RCC 7860 (cell line): ENCODE data around the gene STAT4.

Experiments
- DNase-seq: peaks from one replicate; pipeline ENCODE4 v3.0.0-alpha.2; 2015; ENCODE audit warnings: low spot score
- FAIRE-seq: peaks from 2 replicates; lab custom pipeline; 2012; peaks lifted over from hg19 to GRCh38; lab: Jason Lieb, UNC

STAT4 gene

DNA sequence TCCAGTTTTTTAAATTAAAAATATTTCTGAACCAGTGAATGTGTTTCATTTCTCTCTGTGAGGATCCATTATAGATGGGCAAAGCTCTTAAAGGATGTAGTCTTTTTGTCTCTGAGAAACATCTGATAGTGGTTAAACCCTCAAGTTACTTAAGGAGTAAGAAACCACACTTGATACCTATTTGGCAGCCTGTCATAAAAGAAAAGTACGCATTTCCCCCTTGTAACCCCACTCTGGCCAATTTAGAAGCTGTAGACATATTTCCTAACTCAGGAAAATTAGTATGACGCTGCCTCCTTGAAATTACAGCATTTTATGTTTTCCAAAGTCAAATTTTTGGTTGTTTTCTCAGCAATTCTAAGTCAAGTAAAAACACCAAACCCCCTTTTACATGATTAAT lies 2.0 kb downstream of the STAT4 start:
- no peak for FAIRE-seq
- no peak for DNase-seq

DNA sequence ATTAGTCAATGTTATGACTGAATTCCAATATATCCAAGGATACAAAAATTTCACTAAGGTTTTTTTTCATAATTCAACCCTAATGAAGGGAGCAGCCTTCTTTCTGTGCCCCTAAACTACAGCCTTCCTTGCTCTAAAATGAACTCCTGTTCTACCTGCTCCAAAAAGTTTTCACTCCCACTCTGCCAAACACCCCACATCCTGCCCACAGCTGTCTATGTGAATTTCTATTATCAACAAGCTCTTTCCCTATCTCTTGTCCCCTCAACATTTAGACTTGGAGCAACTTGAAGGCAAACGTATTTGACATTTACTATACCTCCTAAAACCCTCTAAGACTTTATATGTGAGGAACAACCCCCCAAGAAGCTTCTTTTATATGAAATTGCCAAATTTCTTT lies 2.5 kb downstream of the STAT4 start:
- no peak for FAIRE-seq
- DNase-seq = no peak

DNA sequence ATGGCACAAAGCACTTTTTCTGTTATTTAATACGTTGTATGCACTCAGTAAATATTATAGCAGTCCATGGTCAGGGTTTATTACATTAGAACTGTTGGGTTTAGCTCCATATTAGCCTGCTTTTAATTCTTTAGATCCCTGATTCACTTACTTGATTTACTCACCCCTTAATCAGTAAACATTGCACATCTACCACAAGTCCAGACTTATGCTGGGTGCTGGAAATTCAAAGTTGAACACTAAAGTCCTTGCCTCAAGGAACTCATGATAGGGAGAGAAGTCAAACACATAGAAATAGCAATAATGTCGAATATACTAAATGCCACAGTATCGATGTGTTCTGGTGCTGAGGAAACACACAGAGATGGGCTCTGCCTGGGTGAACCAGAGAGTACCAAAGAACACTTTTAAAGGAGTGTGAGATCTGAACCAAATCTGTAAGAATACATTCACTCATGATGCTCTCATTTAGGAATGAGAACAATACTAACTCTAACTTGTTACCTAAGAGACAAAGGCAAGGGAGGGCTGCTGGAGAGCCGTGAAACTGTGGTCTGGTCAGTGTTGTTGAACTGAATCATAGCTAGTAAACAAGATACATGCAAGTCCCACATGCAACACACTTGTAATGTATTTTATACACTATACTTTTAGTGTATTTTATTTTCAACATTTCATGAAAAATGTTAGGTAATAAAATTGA lies 4.9 kb downstream of the STAT4 start:
- no peak for DNase-seq
- no peak for FAIRE-seq

DNA sequence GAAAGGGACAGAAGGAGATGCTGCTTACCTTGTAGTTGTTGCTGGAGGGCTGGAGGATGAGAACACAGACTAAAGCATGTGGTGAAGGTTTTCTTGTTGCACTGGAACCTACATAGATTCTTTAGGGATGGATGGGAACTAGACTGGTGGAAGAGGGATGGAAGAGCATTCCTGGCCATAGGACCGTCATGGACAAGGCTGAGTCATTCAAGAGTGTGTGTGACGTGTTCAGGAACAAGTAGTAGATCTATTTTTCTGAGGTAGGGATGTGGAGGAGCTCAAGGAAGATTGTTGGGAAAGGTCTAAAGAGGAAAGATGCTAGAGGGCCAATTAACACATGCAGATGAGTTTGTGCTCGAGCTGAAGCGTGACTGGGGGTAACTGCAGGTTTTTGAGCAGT lies 6.6 kb downstream of the STAT4 start:
- DNase-seq = no peak
- FAIRE-seq = no peak

DNA sequence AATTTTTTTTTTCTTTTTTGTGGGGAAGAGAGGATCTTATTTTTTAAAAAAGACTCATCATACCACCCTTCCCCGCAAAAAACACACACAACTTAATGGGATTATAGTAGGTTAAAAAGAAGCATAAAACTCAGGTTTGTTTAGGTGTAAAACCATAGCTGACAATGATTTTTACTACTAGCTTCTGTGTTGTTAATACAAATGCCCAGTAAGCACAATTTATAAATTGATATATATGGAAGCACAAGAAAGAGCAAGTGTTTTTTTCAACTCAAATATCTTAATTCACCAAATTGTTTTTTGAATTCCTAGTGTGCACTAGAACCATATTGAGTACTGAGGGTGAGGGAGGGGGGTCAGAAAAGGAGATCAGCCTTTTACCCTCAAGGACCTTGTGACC lies 7.0 kb downstream of the STAT4 start:
- FAIRE-seq = no peak
- no peak for DNase-seq

DNA sequence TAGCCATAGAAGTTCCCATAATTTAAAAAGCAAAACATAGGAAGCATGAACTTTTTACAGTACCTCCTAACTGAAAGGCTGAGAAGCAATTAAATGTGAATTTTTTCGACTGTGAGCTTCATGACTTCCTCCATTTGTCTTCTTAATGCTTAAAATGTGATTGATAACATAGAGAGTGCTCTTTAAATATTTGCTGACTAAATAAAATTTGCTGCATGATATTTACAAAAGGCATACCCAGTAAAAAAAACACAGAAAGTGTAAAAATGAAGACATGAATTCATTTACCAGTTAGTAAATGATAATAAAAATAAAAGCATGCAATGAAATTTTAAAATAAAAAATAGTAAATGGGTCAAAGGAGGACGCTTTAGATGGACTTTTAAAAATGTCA lies 21.9 kb downstream of the STAT4 start:
- no peak for FAIRE-seq
- no peak for DNase-seq

DNA sequence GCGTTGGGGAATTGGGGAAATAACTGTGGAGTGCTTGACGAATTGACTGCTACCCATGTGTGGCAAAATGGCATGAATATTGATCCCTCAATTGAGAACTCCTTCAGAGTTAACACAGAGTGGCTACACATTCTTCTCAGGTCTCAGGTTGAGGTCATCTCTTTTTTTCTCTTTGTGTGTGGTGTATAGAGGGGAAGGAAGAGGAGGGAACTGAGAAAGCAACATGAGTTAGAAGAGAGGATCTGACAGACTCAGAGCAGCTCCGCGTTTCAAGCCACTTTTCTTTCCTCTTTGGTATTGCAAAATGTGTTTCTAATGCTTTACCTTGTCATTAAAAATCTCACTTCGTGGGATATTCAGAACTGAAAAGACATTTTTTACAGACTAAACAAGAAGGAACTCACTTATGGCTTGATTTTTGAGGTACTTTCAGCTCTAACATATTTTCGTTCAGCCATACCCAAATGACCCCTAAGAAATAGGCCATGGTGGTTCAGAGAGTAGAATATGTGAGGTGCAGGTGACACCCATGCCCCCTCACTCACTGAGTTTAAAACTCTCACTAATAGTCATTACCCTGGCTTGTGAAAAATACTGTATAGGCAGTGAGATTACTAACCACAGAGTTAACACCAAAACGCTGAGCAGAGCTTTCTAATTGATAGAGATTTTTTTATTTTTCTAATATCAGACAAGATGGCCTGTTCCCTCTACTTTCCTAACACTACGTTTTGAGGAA lies 22.5 kb downstream of the STAT4 start:
- no peak for DNase-seq
- FAIRE-seq = no peak

DNA sequence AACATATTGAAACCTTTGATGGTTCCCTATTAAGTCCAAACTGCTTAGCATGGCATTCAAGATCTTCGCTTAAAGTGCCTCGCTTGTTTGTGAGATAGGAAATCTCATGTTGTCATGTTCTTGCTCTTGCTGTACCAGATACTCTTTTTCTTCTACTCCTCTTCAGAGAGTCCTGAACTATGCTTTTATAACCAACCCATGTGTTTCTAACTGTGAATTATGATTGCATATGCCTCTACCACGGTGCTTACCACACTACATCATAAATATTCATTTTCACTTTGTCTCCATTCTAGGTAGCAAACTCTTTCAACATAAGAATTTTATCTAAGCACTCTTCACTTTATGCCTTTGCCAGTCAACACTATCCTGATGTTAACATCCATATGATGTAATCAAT lies 23.6 kb downstream of the STAT4 start:
- no peak for FAIRE-seq

DNA sequence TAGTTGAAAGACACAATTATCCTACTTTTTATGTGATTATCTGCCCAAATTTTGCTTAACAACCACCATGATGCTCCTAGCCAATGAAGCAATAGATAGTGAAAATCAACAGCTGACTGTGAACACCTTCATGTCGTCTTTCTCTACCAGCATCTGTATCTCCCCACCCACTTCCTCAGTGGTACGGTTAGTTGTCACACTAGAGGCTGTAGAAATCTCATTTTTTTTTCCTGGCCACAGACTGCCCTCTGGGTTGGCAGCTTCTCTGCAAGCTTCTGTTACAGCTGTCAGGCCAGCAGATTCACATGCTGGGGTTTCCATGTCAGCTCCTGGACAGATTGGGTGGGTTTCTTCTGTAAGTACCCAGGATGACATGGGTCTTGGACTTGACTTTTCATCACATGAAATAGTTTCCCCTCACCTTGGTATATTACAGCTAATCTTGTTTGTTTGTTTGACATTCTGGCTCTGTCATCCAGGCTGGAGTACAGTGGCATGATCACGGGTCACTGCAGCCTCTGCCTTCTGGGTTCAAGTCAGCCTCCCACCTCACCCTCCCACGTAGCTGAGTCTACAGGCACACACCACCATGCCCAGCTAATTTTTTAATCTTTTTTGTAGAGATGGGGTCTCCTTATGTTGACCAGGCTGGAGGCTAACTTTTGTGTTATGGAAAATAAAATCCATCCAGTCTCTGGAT lies 24.3 kb downstream of the STAT4 start:
- FAIRE-seq (no peak), DNase-seq (no peak)

More for the DNA sequence above, 23.6 kb downstream of the STAT4 start:
- DNase-seq = no peak

DNA sequence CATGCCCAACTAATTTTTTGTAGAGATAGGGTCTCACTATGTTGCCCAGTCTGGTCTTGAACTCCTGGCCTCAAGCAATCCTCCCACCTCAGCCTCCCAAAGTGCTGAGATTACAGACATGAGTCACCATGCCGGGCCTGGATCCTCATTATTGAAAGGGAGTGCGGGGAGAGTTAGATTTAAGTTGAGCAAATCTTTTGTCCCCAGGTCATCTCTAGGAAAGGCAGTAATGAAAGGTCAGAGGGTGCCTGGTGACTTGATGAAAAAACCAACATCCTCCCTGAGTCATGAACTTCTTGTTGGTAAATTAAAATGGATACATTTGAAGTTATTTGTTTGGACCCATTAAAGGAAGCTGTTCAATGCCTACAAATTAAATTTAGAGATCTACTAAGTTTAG lies 25.1 kb downstream of the STAT4 start:
- no peak for FAIRE-seq

DNA sequence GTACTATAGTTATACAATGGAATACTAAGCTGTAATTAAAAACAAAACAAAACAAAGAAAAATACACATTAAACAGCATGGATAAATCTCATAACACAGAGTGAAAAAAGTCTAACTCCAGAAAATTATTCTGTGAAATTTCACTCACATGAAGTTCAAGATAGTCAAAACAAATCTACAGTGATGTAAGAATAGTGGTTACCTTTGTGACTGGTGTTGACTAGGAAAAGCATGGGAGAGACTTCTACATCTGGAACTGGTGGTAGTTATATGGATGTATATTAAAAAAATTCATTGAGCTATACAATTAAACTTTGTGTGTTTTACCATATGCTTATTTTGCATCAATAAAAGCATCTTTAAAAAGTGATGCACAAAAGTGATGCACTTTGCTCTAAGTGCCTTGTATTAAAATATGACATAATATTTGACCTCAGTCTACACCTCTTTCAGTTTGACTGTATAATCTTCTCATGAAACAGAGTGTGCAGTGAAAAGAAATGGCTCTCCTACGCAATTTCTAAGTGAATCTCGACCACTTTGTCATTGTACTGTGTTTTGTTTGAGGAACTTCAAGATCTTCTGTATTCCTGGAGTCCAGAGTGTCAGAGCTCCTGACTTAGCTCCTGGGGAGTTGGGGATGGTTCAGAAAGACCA lies 28.0 kb downstream of the STAT4 start:
- FAIRE-seq (no peak), DNase-seq (no peak)

More for the DNA sequence above, 25.1 kb downstream of the STAT4 start:
- DNase-seq = no peak

DNA sequence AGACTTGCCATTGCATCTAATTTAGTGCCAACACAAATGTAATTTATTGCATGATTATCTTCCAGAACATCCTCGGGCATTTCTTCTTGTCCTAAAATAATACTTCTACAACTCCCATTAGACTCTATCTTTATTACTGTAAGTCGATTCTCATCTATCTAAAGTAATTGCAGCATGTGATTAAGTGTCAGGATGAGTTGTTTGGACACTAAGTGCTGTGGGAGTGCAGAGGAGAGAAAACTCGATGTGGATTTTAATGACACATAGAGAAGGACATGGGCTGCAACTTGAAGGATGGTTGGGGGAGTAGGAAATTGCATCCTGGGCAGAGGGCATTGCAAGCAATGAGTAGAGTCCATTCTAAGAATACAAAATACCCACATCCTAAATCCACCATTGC lies 33.5 kb downstream of the STAT4 start:
- FAIRE-seq = no peak
- DNase-seq = no peak

DNA sequence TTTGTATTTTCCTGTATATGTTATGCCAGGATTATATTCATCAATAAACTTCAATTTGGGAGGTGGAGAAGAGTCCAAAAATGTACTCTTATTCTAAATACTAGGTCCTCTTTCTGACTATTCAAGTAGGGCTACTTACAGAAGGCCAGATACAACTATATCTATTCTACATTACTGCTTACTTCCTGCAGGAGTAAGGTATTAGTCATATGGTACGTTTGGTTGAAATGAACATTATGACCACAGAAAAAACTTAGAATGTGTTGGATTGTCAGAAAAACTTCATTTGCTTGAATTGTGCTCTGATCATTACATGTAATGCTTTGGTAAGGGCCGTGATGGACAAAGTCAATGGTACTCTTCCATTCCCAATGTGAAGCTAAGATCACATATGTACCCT lies 35.0 kb downstream of the STAT4 start:
- FAIRE-seq (no peak), DNase-seq (no peak)

DNA sequence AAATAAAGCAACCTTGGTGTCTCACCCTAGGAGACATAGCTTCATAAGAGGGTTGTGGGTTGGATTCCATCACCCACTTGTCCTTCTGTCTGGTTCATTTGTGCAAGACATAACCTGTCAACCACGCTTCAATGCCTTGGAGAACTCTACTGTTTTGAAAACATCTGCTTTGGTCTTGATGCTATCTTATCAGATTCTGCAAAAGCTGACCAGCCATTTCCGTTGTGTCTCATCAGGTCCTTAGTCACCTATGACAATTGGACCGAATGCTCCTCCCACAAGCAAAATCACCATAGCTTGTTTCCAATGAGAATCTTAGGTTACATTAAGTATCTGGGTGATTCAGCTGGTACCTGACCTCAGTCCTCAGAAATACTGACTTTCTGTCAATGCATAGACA lies 35.4 kb downstream of the STAT4 start:
- DNase-seq (peak; percentile 17), FAIRE-seq (no peak)

DNA sequence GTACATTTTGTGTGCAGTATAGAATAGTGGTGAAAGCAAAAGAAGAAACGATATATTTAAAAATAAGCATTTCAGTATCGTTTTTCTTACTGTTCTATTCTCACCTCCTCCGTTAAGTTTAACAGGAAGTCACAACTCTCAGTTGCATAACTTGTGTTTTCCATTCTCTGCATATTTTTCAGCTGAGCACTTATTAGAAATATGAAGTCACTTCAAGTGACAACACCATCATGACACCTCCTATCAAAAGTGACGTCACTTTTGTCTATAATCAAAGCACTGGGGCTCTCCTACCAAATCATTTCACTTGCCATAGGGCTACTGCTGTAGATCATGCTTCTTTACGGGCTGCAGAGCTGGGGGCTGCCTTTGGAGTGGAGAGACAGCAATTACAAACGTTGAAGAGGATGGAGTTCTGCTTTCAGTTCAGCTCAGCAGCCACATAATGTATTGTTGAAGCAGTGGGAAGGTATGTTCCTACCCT lies 36.3 kb downstream of the STAT4 start:
- FAIRE-seq = no peak
- DNase-seq = no peak

DNA sequence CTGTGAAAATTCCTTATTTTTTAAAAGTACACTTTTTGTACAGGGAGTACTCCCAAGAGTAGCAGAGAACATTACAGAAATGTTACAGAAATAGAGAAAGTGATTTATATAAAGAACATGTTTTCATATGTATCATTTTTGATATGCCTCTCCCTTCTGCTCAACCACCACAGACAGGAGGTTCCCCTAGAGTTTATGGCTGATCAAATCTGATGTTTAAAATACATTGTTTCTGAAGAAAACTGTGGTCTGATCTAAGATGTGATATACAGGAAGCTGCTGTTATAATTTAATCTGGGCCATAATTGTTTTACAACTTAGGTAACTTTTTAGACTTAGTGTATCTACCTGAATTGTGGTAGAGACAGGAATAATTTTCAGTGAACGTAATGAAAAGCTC lies 37.0 kb downstream of the STAT4 start:
- FAIRE-seq (no peak), DNase-seq (no peak)

DNA sequence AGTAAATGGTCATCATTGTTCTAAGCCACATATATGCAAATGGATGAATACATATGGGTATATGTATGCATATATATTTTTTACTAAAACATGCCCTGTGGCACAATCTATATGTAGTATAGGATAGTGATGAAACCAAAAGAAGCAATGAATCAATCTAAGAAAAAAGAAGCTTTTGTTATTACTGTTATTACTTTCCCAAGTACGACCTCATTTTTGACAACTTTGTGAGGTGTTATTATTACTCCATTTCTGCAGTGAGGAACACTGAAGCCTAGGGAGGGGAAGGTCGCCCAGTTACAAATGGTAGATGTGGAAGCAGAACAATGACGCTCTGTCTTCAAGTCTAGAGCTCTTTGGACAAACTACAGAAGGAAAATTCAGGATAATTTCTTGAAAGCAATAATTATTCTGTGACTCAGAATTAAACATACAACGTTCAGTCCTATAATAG lies 38.3 kb downstream of the STAT4 start:
- FAIRE-seq (no peak), DNase-seq (no peak)

DNA sequence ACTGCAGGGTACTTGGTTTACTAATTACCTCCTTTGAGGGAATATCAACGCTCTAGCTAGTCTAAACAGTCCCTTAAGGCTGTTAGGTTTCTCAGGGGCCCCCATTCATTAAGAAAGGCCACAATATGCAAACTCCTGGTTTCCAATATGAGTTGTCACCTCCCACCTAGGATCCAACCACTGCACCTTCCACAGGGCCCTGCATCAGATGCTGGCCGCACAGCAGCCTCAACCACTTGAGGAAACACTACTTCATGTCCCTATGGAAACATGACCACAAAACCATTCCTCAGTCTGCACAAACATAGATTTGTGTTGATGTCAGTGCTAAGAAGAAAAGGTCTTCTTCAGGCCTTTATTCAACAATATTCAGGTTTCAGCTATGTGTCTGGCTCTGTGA lies 40.9 kb downstream of the STAT4 start:
- DNase-seq (no peak), FAIRE-seq (no peak)

DNA sequence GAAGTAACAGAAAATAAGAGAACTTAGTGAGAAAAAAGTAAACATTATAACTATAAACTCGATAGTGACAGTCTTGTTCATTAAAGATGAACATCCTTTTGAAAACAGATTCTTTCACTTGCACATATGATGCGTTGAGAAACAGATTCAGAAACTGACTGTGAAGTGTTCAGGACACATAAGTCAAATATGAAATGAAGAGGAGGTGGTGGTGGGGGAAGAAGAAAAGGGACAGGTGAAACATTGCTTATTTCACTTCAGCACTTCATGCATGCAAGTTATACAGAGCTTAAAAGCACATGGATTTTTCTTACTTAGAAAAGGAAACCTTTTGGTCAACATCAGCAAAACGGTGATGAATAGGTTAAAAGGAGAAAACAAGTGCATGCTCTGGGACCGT lies 42.5 kb downstream of the STAT4 start:
- DNase-seq (no peak), FAIRE-seq (no peak)

DNA sequence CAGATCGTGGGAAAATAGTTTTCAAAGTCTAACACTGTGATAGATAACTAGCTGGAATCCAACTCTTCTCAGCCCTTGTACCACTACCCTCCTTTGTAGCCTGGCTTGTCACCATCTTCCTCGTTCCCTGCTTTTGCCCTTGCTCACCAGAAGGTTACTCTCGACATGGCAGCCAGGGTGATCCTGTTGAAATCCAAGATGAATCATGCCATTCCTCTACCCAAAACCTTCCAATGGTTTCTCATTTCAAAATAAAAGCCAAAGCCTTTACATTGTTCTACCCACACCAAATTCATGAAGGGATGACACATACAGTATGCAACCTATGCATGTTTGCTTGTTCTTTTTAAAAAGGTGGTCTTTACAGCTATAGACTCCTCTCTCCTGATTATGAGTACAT lies 45.7 kb downstream of the STAT4 start:
- DNase-seq = no peak
- FAIRE-seq = no peak

DNA sequence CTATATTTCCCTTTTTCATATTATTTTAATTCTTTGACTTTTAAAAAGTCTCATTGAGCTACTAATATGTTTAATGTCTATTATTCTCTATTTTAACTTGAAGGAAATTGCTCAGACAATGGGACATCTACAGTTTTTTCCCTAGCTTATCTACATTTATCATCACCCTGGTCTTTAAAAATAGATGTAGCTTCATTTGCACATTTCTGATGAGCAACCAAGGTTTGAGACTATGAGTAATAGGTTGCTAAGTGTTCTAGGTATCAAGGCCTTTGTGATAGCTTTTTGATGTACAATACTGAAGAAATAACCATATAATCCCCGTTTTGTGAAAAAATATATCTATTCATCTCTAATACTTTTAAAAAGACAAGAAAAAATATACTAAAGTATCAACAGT lies 47.0 kb downstream of the STAT4 start:
- DNase-seq = no peak
- FAIRE-seq = no peak
